Fibroblast of skin of left quadriceps (primary cell): ENCODE results near the gene MMP14.
"Not testable (repeated sequence)": the region's sequence is repeated elsewhere in the genome, so short reads cannot be mapped to it uniquely, and the experiment has no call there.

Experiments
- DNase-seq, 2 experiments: peaks; one replicate each; pipeline ENCODE4 v3.0.0-alpha.2; 2013; ENCODE audit warnings: low read depth in 2 of 2

MMP14 gene

DNA sequence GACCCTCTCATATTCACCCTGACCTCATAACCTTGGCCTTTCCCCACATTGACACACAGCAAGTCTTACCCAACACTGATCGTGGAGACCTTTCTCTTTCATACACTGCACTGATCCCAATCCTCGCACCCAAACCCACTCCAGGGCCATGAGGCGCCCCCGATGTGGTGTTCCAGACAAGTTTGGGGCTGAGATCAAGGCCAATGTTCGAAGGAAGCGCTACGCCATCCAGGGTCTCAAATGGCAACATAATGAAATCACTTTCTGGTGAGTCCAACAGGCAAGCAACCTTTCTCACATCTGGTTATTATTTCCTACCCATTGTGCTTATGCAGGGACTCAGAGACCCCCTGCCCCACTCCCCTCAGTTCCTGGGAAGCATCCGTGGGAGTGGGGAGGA, 5.4 kb downstream of the MMP14 start:
- no peak for DNase-seq

GRCh38 chr14:22842211-22843122, 6.1 kb downstream of the MMP14 start:
- no peak for DNase-seq

DNA sequence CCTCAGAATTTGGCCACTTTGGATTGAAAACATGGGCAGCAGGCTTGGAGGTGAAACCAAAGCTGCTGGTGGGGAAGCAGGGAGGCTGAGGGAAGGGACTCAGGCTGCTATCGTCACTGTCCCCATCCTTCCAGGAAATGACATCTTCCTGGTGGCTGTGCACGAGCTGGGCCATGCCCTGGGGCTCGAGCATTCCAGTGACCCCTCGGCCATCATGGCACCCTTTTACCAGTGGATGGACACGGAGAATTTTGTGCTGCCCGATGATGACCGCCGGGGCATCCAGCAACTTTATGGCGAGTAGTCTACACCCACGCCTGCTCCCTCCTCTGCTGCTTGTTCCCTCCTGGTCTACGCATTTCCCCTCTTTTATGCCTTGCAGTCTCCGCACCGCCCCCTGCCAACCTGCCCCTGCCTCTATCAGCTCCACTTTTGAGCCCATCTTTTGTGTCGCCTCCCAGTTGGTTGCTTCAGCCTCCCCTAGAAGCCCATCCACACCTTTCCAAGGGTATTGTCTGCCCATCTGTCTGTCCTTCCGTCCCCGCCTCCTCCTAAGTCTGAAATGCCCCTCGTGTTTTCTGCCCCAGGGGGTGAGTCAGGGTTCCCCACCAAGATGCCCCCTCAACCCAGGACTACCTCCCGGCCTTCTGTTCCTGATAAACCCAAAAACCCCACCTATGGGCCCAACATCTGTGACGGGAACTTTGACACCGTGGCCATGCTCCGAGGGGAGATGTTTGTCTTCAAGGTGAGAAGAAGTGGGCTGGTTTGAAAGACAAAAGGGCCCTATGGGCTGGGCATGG, 6.9 kb downstream of the MMP14 start:
- DNase-seq: no peak

- DNase-seq: no peak
Measured at GRCh38 chr14:22844221-22845102, 8.1 kb downstream of the MMP14 start.

DNA sequence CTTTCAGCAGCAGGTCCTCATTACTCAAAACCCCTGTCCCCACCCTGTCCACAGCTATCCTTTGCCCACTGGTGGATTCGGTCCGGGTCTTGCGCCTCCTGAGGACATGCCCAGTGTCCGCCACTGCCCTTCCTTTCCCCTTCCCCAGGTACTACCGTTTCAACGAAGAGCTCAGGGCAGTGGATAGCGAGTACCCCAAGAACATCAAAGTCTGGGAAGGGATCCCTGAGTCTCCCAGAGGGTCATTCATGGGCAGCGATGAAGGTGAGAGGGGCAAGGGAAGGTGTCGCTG, 8.7 kb downstream of the MMP14 start:
- no peak for DNase-seq

GRCh38 chr14:22845821-22846625, 9.6 kb downstream of the MMP14 start:
- DNase-seq: no peak

DNA sequence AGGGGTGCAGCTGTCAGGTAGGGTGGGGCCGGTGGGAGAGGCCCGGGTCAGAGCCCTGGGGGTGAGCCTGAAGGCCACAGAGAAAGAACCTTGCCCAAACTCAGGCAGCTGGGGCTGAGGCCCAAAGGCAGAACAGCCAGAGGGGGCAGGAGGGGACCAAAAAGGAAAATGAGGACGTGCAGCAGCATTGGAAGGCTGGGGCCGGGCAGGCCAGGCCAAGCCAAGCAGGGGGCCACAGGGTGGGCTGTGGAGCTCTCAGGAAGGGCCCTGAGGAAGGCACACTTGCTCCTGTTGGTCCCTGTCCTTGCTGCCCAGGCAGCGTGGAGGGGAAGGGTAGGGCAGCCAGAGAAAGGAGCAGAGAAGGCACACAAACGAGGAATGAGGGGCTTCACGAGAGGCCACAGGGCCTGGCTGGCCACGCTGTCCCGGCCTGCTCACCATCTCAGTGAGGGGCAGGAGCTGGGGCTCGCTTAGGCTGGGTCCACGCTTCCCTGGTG, 10.5 kb downstream of the MMP14 start:
- DNase-seq: no peak

- DNase-seq: no peak
Measured at GRCh38 chr14:22847661-22848341, 11.4 kb downstream of the MMP14 start.

DNA sequence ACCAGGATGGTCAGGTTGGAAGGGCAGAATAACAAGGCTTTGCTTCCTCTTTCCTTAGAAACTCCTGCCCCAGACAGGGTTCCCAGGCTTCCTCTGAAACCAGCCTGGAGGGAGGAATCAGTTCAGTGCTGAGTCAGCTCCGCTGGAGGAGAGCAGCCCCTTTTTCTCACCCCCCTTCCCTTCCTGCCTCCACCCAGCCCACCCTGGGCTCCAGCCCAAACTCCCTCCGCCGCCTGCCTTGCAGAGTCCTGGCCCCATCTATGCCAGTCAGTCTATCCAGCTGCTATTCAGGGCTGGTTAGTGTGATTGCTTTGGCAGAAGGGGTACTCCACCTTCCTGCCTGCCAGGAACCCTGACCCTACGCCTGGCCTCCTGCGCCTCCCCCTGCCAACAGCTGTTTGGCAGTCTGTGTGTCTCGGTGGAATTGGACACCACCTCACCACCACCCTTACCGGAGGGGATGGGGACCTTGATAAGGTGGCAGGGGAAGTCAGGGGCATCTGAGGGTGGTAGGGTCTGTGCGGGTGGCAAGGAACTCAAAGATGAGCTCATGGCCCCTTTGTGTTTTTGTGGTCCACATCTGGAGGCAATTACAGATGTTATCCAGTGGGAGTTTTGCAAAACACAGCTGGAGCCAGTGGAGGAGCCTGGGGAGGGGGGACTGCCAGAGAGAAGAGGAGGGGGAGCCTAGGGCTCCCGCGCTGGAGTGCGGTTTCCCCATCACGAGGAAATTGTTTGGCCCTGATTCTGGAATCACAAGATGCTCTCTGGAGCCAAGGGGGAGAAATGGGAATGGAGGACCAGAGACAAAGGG, 12.2 kb downstream of the MMP14 start:
- peak; percentile 88 to 89 for DNase-seq

GRCh38 chr14:22849212-22849819, 12.9 kb downstream of the MMP14 start:
- DNase-seq: no peak

GRCh38 chr14:22850944-22851764, 14.8 kb downstream of the MMP14 start:
- DNase-seq: peak in 1 of 2 experiments; percentile 54

DNA sequence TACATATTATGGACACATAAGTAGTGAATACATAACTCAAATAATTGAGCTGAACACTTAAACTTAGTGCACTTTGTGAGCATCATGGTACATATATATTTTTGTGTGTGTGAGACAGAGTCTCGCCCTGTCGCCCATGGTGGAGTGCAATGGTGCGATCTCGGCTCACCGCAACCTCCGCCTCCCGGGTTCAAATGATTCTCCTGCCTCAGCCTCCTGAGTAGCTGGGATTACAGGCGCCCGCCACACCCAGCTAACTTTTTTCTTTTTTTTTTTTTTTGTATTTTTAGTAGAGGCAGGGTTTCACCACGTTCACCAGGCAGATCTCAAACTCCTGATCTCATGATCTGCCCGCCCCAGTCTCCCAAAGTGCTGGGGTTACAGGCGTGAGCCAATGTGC, 15.8 kb downstream of the MMP14 start:
- DNase-seq: not testable (repeated sequence)

DNA sequence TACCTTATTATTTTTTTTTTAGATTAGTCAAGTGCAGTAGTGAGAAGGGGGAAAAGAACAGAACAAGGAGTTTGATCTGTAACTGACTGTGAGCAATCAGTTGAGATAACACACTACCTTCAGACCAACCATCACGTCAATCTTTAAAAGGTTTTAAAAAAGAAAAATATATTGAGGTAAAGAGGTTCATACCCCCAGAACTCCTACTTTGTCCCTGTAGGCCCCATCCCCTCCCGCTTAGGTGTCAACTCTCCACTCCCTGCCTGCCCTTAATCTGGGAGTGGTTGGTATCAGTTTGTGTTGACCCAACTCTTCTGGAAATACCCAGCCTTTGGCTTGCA, 16.2 kb downstream of the MMP14 start:
- no peak for DNase-seq

GRCh38 chr14:22852940-22853767, 16.8 kb downstream of the MMP14 start:
- DNase-seq: peak in 1 of 2 experiments; percentile 64

DNA sequence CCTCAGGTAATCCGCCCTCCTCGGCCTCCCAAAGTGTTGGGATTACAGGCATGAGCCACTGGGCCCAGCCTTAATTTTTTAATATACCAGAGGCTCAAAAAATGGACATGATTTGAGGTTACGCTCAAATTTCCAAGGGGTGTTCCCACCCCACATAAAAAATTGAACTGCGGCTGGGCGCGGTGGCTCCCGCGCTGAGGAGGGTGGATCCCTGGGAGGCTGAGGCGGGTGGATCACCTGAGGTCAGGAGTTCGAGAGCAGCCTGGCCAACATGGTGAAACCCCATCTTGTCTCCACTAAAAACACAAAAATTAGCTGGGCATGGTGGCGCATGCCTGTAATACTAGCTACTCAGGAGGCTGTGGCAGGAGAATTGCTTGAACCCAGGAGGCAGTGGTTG, 17.9 kb downstream of the MMP14 start:
- DNase-seq: not testable (repeated sequence)

DNA sequence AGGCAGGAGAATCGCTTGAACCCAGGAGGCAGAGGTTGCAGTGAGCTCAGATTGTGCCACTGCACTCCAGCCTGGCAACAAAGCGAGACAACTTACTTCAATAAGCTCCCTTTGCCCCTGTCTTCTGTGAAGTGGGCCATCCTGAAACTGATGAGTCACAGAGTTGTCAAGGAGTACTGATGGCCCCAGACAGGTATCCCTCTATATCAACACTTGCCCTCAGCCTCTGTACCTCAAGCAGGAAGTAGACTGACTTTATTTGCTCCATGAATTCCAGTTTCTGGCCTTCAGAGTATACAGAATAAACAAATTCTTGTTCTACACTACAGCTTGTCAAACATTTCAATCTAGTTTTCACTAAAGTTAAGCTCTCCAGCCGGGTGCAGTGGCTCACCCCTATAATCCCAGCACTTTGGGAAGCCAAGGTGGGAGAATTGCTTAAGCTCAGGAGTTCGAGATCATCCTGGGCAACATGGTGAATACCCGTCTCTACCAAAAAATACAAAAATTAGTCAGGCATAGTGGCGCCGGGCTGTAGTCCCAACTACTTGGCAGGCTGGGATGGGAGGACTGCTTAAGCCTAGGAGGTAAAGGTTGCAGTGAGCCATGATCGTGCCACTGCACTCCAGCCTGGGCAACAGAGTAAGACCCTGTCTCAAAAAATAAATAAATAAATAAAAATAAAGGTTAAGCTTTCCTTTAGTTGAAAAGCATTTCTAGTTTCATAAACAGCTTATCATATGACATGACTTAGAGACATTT, 18.8 kb downstream of the MMP14 start:
- DNase-seq: no peak

DNA sequence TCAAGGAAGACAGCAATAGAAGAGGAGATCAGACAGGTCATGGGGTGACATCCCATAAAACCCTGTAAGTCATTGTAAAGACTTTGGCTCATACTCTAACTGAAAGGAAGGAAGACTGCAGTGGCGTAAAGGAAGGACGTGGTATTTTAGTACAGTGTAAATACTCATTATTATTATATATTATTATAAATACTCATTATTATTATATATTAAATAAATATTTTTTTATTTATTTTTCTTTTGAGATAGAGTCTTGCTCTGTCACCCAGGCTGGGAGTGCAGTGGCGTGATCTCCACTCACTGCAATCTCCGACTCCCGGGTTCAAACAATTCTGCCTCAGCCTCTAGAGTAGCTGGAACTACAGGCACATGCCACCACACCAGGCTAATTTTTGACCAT, 20.0 kb downstream of the MMP14 start:
- DNase-seq: no peak
